AG09309 (cell line): ENCODE results near the gene RFX2.

ENCODE experiments used
- DNase-seq: peaks from one replicate; pipeline ENCODE4 v3.0.0-alpha.2; 2010; ENCODE audit warnings: low read depth
- H3K4me3 ChIP-seq: 2 replicates; pipeline ENCODE4 v1.5.1; 2011; ENCODE audit warnings: mild to moderate bottlenecking, low read depth, low read length, moderate library complexity; ENCODE audit not compliant: control insufficient read depth
- TF ChIP-seq, protein P1 (sequence below): IDR thresholded peaks from 2 replicates; pipeline ENCODE4 v1.5.1; 2011; ENCODE audit warnings: mild to moderate bottlenecking, low read depth, low read length, inconsistent platforms; ENCODE audit not compliant: insufficient read depth, control insufficient read depth; ENCODE audit errors: missing control alignments

RFX2 gene

DNA sequence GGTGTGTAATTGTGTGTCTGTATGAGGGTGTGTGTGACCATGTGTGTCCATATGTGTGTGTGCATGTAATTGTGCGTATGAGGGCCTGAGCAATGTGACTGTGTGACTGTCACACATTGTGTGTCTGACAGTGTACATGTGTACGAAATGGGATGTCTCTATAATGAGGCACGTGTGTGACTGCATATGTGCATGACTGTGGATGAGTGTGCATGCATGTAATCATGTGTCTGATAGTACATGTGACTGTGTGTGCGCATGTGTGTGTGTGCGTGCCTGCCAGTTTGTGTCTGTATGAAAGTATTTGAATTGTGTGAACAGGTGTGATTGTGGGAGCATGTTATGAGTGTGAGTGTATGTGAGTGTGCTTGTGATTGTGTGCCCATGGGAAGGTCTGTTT lies 22.9 kb upstream of the RFX2 start:
- TF ChIP-seq, protein P1, sequence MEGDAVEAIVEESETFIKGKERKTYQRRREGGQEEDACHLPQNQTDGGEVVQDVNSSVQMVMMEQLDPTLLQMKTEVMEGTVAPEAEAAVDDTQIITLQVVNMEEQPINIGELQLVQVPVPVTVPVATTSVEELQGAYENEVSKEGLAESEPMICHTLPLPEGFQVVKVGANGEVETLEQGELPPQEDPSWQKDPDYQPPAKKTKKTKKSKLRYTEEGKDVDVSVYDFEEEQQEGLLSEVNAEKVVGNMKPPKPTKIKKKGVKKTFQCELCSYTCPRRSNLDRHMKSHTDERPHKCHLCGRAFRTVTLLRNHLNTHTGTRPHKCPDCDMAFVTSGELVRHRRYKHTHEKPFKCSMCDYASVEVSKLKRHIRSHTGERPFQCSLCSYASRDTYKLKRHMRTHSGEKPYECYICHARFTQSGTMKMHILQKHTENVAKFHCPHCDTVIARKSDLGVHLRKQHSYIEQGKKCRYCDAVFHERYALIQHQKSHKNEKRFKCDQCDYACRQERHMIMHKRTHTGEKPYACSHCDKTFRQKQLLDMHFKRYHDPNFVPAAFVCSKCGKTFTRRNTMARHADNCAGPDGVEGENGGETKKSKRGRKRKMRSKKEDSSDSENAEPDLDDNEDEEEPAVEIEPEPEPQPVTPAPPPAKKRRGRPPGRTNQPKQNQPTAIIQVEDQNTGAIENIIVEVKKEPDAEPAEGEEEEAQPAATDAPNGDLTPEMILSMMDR, result no peak
- H3K4me3 ChIP-seq, result no peak overlapping the region
- no peak for DNase-seq

DNA sequence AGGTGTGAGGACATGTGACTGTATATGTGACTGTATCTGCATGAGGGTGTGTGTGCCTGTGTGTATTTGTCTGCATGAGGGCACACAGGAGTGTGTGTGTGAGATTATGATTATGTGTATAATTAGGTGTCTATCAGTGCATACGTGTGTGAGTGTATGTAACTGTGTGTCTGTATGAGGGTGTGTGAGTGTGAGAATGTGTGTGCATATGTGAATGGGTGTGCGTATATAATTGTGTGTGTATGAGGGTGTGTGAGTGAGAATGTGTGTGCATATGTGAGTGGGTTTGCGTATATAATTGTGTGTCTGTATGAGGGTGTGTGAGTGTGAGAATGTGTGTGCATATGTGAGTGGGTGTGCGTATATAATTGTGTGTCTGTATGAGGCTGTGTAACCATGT lies 22.2 kb upstream of the RFX2 start:
- no peak for DNase-seq
- TF ChIP-seq, protein P1, result no peak
- H3K4me3 ChIP-seq, result no peak overlapping the region

DNA sequence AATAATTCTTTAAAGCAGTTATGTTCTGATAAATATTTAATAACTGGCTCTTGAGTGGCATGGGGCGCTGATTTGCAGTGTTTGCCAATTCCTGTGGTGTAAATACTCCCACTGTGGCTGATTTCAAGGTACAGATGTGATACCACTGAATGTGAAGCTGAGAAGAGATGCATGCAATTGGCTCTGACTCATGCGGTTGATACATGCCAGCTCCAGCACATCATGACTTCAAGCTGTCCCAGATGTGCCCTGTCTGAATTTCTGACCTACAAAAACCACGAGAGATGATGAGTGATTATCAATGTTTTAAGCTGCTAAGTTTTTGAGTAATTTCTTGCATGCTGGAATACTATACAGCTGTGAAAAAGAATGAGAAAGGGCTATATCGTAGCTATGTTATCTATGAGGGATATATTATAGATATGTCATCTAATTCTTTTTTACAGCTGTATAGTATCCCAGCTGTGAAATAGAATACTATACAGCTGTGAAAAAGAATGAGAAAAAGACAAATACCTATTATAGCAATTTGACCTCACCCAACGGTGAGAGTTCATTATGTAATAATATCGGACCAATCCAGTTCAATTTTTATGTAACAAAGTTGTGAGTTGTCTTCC lies 17.5 kb upstream of the RFX2 start:
- H3K4me3 ChIP-seq, result no peak overlapping the region
- TF ChIP-seq, protein P1, result no peak
- no peak for DNase-seq

DNA sequence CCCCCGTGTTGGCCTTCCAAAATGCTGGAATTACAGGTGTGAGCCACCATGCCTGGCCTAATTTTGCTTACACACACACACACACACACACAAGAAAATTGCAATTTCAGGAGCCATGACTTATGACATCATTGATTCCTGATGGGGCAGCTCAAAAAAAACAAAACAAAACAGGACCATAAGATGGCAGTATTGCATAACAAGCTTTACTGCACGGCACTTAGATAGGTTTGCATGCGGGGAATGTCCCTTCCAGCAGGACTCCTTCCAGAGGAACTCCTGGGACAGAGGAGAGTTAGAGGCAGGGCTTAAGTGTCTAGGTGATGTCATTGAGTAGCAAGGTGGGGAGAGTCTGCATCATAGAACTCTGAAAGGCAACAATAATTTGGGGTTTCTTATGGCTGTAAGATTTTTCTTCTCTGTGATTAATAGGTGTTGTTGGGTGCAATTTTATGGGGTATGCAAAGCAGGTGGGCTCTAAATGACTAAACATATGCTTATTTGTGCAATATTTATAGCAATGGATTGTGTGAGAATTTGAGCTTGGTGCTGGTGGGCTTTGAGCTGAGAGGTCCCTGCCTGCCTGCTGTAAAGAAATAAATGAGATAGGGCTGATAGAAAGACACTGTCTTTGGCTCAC lies 16.2 kb upstream of the RFX2 start:
- TF ChIP-seq, protein P1, result peak; percentile 40
- DNase-seq, result no peak
- no peak overlapping the region for H3K4me3 ChIP-seq

DNA sequence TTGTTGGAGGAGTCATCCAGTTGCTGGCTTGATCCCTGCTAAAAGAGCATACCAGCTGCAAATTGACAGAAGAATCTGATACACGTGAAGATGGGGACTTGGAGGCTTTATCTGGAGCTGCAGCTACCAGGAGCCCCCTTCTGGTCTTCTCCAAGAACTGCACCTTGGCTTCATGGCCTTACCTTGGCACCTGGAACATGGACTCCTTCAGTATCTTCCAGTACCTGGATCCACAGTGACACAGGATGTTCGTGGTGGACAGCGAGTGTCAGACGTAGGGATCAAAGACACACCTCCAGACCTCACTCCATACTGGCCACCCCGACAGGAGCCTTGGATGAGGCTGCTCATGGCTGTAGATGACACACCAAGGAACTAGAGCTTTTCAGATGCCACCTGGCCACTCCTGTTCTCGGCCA lies 15.3 kb upstream of the RFX2 start:
- TF ChIP-seq, protein P1, result peak; percentile 95
- DNase-seq, result peak; percentile 45
- H3K4me3 ChIP-seq, result no peak overlapping the region

DNA sequence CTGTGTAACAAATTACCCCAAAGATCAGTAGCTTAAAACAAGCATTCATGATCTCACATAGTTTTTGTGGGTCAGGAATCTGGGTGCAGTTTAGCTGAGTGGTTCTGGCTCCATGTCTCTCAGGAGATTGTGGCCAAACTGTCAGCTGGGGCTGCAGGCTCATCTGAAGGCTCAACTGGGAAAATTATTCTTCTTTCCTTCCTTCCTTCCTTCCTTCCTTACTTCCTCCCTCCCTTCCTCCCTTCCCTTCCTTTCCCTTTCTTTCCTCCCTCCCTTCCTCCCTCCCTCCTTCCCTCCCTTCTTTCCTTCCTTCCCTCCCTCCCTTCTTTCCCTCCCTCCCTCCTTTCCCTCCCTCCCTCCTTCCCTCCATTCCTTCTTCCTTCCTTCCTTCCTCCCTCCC lies 8.7 kb upstream of the RFX2 start:
- H3K4me3 ChIP-seq, result no peak overlapping the region
- TF ChIP-seq, protein P1, result no peak
- no peak for DNase-seq
